HG02938 (cell line): ENCODE data around the gene ITGB3BP.
A peak's percentile ranks its signal among the peaks of the same experiment; 100 is the strongest.
"Not testable (repeated sequence)": the region's sequence is repeated elsewhere in the genome, so short reads cannot be mapped to it uniquely, and the experiment has no call there.

Experiments
- ATAC-seq: cut with Tn5 transposase; IDR thresholded peaks from one replicate; pipeline ENCODE4 v1.9.1; 2021; ENCODE audit warnings: mild to moderate bottlenecking, moderate library complexity; ENCODE audit not compliant: unreplicated experiment

ITGB3BP gene, protein sequence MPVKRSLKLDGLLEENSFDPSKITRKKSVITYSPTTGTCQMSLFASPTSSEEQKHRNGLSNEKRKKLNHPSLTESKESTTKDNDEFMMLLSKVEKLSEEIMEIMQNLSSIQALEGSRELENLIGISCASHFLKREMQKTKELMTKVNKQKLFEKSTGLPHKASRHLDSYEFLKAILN

GRCh38 chr1:63522891-63523728, at the start of gene ITGB3BP, which contains the start of gene EFCAB7:
TSS of gene ITGB3BP (minus strand) at chr1:63523225. CDS start at chr1:63523133, 92 bp downstream.
TSS of gene EFCAB7 (plus strand) at chr1:63523525. CDS start at chr1:63525573, 2,048 bp downstream.
- peak; percentile 86 for ATAC-seq

DNA sequence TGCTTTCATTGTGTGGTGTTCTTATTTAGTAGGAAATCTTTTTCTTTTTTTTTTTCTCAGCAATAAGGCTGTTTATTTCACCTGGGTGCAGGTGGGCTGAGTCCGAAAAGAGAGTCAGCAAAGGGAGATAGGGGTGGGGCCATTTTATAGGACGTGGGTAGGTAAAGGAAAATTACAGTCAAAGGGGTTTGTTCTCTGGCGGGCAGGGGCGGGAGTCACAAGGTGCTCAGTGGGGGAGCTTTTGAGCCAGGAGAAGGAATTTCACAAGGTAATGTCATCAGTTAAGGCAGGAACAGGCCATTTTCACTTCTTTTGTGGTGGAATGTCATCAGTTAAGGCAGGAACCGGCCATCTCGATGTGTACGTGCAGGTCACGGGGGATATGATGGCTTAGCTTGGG, 49.7 kb upstream of the ITGB3BP start:
- not testable (repeated sequence) for ATAC-seq

DNA sequence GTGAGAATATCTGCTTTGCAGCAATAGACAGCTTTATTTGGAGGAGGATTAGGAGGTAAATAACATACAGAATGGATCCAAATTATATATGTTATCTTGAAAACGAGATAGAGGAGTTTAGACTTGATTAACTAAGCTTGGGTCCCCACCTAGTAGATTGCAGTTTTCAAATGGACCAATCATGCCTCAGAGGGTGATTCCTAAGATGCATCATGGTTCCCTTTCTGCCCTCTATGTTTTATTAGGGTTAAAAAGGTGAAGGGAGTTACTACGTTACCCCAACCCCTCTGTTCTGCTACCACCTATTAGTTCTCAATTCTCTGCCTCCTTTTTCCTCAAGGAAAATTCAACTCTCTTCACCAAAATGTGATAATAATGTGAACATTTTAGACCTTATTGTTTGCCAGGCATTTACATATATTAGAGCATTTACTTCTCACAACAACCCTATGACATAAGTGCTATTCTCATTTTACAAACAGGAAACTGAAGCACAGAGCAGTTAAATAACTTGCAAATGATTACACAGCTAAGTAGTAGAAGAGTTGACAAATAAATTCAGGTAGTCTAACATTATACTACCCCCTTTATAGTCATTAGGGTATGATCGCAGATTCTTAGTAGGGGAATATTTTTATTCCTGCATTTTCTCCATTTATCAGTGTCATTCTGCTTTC, 46.8 kb upstream of the ITGB3BP start:
- no peak for ATAC-seq

- ATAC-seq = no peak
Observed at GRCh38 chr1:63569068-63569467, 46.0 kb upstream of the ITGB3BP start.

- ATAC-seq = no peak
Observed at GRCh38 chr1:63563745-63564144, 40.7 kb upstream of the ITGB3BP start.

GRCh38 chr1:63559357-63559756, 36.3 kb upstream of the ITGB3BP start:
- ATAC-seq = no peak

DNA sequence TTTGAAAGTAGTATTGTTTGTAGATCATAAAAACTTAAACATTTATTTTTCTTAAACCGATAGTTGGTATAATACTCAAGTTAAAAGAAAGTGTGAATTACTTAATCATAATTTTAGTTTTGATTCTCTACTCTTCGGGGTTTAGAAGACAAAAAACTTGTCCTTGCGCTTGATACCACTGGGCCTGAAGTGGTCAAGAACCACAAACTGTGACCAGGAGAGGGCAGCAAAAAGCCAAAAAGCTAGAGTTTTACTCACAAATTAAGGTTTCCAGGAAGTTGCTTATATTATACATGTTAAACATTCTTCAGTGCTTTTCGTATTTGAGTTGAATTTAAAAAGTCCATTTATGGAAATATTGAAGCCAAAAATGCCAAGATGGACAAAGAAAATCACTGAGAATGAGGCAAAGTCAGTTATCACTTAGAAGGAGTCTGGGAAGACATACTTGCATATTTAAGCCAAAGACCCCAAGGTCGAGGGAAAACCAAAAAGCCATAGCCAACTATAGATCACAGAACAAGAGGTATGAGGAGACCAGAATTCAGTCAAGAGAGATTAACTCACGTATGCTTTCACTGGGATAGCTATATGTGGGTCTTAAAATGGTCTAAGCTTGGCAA, 34.5 kb upstream of the ITGB3BP start:
- no peak for ATAC-seq

GRCh38 chr1:63555480-63555879, 32.5 kb upstream of the ITGB3BP start:
- ATAC-seq = no peak

GRCh38 chr1:63548877-63549276, 25.9 kb upstream of the ITGB3BP start:
- ATAC-seq = no peak

- ATAC-seq = no peak
Observed at GRCh38 chr1:63548303-63548702, 25.3 kb upstream of the ITGB3BP start.

- no peak for ATAC-seq
Observed at GRCh38 chr1:63547621-63548294, 24.7 kb upstream of the ITGB3BP start.

DNA sequence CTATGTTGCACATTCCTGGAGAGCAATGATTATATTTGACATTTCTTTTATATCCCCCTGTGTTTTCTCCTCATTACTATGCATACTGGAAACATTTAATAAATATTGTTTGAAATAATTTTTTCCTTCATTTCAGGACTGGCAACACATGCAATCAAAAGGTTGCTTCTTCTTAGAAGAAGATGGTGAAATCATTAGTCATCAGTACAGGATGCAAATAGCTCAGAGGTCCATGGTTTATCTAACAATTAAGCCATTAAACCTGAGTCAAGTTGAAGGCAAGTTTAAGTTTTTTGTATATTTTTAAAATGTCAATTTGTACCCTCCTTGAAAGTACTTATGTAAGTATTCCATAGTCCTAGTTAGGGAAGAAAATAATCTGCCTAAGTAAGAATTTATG, 22.8 kb upstream of the ITGB3BP start:
- ATAC-seq = no peak

DNA sequence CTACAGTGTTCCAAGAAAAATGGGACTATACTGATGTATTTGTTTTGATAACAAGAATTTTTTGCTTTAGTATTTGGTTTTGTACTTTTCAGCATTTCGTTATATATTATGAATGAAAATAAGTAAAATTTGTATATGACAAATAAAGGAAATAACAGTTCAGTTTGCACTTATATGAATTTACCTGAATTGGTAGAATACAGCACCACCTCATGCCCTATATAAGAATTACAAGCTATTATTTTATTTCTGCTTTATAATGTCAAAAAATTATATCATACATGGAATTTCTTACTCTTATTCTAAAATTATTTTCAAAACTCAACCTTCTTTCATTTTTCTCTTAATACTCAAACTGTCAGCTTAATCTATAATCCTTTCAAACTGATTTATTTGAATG, 14.9 kb upstream of the ITGB3BP start:
- ATAC-seq = no peak

GRCh38 chr1:63537006-63537405, 14.0 kb upstream of the ITGB3BP start:
- no peak for ATAC-seq

GRCh38 chr1:63534406-63534805, 11.4 kb upstream of the ITGB3BP start:
- ATAC-seq = no peak

DNA sequence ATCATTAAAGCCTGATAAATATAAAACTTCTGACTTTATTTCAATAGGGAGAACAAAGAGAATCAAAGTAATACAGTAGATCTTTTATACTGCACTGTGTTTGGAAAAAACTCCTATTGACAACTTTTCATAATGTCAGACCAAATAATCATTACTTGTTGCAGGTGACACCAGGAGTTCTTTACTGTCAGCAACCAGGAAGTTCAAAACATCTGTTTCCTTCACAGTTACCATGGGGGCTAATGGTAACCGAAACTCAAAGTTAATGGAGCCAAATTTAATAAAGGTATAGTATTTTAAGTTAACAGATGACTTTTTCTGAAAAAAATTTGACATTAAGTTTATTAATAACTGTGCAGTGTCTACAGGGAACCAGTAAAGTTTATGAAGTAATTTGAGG, 10.9 kb upstream of the ITGB3BP start:
- ATAC-seq = no peak

- no peak for ATAC-seq
Observed at GRCh38 chr1:63532727-63533126, 9.7 kb upstream of the ITGB3BP start.

DNA sequence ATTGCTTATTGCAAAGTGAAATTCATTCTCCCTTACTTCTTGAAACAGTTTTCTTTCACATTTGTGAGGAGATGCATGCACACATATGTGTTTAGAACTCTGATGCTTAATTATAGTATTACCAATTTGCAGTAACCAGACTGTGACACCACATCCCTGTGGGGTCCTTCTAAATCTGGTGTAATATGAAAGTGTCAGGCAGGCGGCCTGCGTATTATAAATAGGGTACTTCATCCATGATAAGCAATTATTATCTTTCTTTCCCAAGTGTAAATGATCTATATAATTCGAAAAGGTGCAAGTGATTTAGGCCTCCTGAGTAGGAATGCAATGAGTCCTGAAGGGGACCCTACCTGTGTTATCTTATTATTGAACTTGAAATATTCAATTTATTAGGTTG, 1.2 kb upstream of the ITGB3BP start:
- no peak for ATAC-seq

GRCh38 chr1:63523738-63524137, 713 bp upstream of the ITGB3BP start:
- ATAC-seq = peak; percentile 18

- no peak for ATAC-seq
Observed at GRCh38 chr1:63516629-63517028, 6.4 kb downstream of the ITGB3BP start.

DNA sequence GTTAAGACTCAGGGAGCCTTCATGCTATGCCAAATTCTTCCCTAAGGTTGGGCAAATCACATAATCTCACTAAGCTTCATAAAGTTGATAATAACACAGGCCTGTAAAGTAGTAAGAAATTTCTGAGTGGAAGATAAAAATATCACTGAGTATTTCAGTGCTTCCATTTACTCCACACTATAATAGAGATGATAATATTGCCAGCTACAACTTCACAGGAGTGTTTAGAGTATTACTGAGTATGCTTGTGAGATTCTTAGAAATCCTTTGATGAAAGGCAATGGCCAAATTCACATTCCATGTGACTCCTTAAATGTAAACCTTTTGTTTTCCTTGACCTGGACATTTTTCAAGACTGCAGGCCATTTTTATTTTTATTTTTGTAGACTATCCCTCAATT, 10.4 kb downstream of the ITGB3BP start:
- no peak for ATAC-seq
